GM12878 (cell line): ENCODE data around the gene SDF4.

Experiments used
- HDAC6 ChIP-seq: fragments of 200-600 bp; sonication (generic); IDR thresholded peaks from one replicate; pipeline ENCODE4 v1.8.0; 2017; ENCODE audit warnings: antibody characterized with exemption; ENCODE audit not compliant: unreplicated experiment
- TF ChIP-seq, protein P1 (sequence below), 3 experiments: IDR thresholded peaks in 2 of 3; conservative IDR thresholded peaks in 1 of 3; 2 replicates each; pipeline ENCODE4 v1.5.1; 2011; ENCODE audit warnings: low read depth in 3 of 3, low read length in 3 of 3, mild to moderate bottlenecking in 3 of 3, control low read depth in 2 of 3, moderate library complexity in 2 of 3, inconsistent platforms in 1 of 3, mixed read lengths in 1 of 3; ENCODE audit not compliant: control insufficient read depth in 2 of 3, insufficient read depth in 1 of 3; ENCODE audit errors: extremely low read depth in 1 of 3

DNA sequence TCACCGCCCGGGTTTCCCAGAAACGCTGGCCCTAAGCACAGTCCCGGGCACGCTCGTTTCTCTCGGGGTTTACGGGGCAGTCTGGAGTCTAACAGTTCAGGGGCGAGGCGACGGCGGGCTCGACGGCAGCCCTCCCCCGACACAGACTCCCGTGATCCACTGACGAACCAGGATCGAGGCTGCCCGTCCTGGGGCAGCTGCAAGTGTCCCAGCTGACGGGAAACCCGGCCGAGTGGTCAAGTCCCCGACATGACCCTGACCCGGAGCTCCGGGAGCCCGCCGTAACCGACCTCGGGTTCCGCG, 41.4 kb upstream of the SDF4 start:
- TF ChIP-seq HDAC6: no peak
- TF ChIP-seq, protein P1, sequence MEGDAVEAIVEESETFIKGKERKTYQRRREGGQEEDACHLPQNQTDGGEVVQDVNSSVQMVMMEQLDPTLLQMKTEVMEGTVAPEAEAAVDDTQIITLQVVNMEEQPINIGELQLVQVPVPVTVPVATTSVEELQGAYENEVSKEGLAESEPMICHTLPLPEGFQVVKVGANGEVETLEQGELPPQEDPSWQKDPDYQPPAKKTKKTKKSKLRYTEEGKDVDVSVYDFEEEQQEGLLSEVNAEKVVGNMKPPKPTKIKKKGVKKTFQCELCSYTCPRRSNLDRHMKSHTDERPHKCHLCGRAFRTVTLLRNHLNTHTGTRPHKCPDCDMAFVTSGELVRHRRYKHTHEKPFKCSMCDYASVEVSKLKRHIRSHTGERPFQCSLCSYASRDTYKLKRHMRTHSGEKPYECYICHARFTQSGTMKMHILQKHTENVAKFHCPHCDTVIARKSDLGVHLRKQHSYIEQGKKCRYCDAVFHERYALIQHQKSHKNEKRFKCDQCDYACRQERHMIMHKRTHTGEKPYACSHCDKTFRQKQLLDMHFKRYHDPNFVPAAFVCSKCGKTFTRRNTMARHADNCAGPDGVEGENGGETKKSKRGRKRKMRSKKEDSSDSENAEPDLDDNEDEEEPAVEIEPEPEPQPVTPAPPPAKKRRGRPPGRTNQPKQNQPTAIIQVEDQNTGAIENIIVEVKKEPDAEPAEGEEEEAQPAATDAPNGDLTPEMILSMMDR (IDR thresholded peaks at IDR 0.05 in 2 of 3, conservative IDR thresholded peaks at IDR 0.05 in 1 of 3; ENCODE audit: control insufficient read depth in 2 of 3, extremely low read depth in 1 of 3, insufficient read depth in 1 of 3, low read depth in 3 of 3, low read length in 3 of 3): no peak
